RPMI8226 (cell line): Measurements from ENCODE around the gene ABCA7.

Experiments
- DNase-seq: peaks from one replicate; pipeline ENCODE4 v3.0.0-alpha.2; 2015

ABCA7 gene

DNA sequence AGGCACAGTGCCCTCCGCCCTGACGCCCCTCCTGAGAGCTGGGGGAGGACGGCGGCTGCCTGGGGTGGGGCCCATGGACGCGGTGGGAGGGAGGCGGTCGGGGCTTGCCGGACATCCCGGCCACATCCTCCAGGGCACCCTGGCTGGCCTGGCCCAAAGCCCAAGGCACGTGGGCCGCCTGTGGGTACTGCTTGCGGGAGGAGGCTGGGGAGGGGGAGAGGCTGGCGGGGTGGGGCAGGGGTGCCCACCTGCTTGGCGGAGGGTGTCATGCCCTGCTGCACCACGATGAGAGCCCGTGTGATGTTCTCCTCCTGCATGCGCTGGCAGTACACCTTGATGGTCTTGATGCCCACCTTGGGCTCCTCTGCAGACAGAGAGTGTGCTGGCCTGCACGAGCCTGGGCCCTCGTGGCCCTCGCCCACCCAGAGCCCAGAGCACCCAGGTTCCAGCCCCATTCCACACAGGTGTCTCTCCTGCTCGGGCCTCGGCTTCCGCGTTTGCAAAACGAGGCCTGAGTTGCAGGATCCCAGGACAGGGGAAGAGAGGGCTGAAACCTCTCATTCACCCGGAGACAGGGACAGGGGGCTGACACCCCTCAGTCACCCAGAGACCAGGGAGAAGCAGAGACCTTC lies 51.8 kb downstream of the ABCA7 start:
- no peak for DNase-seq

DNA sequence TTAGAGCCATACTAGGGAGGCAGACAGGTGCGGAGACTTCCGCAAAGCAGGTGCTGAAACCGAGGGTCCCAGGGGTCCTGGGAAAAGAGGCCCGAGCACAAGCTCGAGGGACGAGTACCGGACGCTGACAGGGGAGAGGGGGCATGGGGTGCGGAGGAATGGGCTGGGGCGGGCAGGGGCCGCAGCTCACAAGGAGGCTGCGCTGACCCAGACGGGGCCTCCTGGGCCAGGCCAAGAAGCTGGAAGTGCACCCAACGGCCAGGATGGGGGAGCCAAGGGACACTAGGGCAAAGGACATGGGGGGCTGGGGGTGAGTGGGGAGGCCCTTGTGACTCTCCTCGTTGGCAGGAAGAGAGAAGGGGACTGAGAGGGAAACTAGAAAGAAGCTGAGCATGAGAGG lies 53.4 kb downstream of the ABCA7 start:
- DNase-seq: no peak

DNA sequence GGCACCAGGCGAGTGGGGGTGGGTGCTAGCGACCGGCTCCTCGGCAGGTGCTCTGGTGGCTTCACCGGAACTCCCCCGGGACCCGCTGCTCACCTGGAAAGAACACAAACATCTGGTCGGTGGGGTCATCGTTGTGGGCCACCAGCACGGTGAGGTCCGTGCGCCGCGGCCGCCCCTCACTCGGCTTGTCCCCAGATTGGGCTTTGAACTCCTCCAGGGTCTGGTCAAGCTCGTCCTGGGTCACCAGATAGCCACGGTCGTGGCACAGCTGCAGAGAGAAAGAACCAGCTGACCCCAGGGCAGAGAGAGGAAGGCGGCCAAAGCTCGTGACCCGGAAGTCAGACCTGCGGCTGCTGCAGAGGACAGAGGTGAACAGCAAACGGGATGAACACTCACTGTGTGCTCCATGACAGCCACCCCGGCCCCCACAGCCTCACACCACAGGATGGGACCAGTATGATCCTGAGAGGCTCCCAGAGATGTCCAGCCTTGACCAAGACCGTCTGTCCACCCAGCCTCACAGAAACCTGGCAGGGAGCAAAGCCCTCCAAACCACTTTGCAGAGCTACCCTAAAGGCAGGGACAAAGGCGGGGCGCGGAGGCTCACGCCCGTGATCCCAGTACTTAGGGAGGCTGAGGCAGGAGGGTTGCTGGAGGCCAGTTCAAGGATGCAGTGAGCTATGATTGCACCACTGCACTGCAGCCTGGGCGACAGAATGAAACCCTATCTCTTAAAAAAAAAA lies 54.1 kb downstream of the ABCA7 start:
- DNase-seq: no peak

DNA sequence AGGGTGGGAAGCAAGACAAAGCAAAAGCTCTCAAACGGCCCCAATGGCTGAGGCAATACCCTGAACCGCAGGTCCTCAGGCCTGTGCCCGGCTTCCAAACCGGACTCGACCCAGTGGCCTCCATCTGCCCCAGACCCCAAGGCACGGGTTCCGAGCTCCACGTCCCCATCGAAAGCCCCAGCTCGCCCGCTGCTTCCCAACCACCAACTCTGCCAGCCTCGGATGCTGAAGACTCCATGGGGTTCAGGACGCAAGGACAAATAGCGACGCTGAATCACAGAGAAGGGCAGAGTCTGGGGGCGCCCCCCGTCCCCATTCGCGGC lies 54.7 kb downstream of the ABCA7 start:
- no peak for DNase-seq

DNA sequence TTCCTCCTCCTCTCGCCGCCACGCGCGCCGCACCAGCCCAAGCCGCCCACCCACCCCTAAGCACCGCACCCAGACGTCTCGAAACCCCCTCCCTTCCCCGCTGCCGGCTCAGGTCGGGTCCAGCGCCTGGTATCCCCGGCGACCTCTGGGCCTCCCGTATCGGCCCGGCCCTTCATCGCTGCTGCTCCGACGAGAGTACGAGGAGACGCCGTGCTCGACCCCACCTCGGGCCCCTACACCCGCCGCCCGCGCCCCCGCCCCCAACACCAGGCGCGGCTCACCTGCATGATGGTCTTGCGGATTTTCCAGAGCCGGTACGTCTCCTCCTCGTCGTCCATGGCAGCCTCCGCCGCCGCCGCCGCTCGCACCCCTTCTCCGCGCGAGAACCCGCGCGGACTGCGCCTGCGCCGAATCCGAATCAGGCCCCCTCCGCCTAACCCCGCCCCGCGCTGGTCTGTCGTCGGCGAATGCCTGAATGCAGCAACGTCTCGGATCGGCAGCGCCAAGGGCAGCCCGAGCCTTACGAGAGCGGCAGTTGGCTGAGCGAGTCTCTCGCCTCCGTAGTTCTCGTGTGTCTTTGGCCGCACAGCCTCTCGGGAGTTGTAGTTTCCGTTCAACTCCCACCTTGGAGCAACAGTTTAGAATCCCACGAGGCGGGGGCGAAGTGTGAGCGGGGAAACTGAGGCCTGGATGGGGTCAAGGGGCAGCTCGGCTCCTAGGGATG lies 55.2 kb downstream of the ABCA7 start, which contains the start of gene POLR2E:
TSS of gene POLR2E (minus strand) at position 398 of the 724 bp plus-strand sequence. CDS start at position 338, 60 bp downstream.
- peak; percentile 98 for DNase-seq

DNA sequence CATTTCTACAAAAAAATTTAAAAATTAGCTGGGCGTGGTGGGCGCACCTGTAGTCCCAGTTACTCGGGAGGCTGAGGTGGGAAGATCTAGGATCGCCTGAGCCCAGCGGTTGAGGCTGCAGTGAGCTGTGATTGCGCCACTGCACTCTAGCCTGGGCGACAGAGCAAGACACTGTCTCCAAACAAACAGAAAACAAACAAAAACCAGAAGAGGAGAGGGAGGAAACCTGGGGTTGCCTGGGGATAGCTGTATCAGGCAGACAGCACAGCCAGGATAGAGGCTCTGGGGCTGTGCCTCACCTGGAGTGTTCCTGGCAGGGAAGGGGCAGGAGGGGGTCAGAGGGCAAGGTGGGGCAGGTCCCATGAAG lies 57.9 kb downstream of the ABCA7 start:
- no peak for DNase-seq

DNA sequence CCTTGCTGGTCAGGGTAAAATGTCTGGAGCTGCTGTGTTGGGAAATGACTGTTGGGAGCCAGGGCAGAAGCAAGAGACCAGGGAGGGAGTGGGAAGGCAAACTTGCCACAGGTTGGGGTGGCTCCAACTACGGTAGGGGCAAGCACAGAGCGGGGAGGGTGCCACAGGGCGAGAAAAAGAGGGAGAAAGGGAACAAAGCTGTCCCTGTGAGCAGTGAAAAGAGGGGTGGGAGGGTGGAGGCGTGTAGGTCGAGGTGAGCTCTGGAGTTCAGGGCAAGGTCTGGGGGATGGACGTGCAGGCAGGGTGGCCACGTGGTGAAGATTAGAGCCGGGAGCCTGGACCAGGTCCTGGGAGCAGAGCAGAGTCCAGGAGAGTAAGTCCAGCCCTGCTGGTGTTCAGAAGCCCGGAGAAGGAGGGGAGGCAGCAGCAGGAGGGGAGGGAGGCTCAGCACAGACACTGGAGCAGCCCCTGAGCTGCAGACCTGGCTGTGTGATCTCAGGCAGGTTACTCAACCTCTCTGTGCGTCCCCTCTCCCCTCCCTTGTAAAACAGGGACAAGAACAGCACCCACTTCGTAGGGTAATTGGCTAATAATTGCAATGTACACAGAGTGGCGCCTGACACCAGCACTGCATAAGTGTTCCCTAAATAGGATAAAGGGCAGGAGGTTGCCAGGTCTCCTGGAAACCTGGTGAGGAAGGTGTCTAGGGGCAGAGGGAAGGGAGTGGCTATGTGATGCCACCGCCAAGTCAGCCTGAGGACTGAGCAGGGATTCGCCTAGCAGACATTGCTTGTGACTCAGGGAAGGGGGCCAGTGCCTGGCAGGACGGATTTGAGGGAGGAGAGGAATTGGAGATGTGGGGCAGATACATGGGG lies 58.5 kb downstream of the ABCA7 start:
- no peak for DNase-seq

DNA sequence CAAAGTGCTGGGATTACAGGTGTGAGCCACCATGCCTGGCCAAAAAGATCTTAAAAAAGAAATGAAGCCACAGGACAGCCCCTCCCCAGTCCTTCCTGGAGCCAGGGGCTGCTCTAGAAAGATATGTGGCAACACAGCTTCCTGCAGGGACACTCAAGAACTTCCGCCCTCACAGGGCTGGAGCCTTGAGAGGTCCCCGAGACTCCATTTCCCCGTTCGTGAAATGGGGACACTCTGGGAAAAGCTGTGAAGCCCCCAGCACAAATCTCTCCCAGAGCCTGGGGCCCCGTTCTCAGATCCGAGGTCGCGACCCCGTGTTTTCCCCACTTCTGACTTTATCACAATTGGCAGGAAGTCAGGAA lies 61.4 kb downstream of the ABCA7 start:
- no peak for DNase-seq

DNA sequence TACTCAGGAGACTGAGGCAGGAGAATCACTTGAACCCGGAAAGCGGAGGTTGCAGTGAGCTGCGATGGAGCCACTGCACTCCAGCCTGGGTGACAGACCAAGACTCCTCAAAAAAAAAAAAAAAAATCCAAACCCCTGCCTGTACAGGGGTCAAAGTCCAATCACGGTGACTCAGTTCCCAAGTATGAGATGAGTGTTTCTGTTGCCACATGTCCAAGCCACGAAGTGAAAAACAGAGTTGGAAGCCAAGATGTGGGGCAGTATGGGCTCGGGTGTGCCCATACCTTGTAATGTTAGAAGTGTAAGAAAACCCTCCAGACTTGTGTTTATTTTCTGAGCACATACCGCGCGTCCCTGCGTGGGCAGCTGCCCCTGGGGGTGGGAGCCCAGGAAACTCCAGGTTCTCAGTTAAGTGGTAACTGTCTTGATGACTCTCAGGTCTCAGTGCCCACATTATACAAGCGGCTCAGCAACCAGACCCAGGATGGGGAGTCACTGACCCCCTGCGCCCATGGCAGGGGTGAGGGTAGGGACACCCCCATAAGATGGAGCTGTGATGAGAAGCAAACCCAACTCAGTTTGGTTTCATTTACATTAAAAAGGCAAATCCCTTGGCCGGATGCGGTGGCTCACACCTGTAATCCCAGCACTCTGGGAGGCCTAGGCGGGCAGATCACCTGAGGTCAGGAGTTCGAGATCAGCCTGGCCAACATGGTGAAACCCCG lies 62.7 kb downstream of the ABCA7 start:
- no peak for DNase-seq

DNA sequence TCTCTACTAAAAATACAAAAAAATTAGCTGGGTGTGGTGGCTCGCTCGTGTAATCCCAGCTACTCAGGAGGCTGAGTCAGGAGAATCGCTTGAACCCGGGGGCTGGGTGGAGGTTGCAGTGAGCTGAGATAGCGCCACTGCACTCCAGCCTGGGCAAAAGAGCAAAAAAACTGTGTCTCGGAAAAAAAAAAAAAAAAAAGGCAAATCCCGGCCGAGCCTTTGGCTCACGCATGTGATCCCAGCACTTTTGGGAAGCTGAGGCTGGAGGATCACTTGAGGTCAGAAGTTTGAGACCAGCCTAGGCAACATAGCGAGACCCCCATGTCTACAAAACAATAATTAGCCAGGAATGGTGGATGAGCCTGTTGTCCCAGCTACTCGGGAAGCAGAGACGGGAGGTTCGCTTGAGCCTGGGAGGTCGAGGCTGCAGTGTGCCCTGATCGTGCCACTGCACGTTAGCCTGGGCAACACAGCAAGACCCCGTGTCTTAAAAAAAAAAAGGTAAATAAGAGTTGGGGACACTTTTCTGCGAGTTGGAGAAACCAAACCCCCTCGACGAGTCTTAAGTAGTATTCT lies 63.3 kb downstream of the ABCA7 start:
- no peak for DNase-seq

DNA sequence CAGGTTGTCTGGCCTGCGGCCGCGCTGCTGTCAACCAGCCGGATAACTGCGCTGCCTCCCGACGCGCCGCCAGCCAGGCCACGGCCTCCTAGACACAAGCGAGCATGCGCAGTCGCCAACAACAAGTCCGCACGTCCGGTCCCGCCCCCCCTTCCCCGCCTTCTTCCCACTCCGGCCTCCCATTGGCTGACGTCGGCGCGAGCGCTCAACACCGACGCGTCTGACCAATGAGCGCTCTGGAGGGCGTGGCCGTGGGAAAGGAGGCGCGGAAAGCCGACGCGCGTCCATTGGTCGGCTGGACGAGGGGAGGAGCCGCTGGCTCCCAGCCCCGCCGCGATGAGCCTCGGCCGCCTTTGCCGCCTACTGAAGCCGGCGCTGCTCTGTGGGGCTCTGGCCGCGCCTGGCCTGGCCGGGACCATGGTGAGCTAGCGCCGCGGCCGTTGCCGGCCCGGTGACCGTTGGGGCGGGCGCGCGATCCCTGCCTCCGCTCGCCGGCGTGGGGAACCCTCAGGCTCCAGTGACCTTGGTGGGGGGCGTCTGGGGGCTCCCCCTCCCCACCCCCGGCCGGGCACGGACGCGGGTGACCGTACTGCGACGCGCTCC lies 63.9 kb downstream of the ABCA7 start, which contains the start of gene GPX4:
TSS of gene GPX4 (plus strand) at position 287 of the 603 bp plus-strand sequence. CDS start at position 337, 50 bp downstream.
- DNase-seq: peak; percentile 100

DNA sequence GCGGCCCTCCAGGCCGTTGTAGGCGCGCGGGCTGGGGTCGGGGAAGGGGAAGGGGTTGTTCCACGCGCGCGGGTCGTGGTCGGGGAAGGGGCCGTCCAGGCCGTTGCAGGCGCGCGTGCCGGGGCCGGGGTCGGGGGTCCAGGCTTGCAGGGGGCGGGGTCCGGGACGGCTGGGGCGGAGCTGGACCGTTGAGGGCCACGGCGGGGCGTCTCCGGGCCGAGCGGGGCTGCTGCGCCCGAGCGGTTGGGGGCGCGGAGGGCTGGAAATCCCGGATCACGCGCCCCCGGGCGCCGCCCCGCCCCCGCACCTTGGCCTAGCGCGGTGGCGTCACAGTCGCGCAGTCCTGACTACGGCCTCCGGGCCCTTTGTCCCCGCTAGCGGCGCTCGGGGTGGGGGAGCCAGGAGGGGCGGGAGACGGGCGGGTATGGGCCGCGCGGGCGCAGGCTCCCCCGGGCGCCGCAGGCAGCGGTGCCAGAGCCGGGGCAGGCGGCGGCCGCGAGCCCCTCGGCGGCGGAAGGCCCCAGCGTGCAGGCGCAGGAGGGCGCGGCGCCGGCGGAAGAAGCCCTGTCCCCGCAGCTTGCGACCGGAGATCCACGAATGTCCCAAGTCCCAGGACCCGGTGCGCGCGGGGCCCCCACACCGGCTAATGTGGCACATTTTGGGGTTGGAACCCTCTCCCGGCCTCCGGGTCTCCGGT lies 64.6 kb downstream of the ABCA7 start:
- DNase-seq: peak; percentile 88

DNA sequence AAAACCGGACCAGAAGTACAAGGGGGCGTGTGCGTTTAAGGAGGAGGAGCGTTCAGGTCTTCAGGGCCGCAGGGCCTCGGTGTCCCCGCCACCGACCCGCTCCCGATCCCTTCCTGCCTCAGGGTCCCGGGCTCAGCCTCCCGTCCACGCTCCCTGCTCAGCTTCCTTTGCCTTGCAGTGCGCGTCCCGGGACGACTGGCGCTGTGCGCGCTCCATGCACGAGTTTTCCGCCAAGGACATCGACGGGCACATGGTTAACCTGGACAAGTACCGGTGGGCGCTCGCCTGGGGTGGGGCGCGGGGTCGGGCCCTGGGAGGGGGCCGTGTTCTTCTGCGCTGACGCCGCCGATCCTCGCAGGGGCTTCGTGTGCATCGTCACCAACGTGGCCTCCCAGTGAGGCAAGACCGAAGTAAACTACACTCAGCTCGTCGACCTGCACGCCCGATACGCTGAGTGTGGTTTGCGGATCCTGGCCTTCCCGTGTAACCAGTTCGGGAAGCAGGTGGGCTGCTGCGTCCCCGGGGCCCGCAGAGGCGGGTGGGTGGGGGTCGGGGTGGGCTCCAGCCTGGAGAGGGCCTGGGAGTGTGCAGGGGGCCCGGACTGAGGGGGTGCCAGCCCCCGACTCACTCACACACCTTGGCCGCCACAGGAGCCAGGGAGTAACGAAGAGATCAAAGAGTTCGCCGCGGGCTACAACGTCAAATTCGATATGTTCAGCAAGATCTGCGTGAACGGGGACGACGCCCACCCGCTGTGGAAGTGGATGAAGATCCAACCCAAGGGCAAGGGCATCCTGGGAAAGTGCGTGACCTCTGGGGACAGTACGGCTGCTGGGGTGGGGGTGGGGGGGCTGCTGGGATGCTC lies 65.3 kb downstream of the ABCA7 start:
- peak; percentile 19 for DNase-seq

DNA sequence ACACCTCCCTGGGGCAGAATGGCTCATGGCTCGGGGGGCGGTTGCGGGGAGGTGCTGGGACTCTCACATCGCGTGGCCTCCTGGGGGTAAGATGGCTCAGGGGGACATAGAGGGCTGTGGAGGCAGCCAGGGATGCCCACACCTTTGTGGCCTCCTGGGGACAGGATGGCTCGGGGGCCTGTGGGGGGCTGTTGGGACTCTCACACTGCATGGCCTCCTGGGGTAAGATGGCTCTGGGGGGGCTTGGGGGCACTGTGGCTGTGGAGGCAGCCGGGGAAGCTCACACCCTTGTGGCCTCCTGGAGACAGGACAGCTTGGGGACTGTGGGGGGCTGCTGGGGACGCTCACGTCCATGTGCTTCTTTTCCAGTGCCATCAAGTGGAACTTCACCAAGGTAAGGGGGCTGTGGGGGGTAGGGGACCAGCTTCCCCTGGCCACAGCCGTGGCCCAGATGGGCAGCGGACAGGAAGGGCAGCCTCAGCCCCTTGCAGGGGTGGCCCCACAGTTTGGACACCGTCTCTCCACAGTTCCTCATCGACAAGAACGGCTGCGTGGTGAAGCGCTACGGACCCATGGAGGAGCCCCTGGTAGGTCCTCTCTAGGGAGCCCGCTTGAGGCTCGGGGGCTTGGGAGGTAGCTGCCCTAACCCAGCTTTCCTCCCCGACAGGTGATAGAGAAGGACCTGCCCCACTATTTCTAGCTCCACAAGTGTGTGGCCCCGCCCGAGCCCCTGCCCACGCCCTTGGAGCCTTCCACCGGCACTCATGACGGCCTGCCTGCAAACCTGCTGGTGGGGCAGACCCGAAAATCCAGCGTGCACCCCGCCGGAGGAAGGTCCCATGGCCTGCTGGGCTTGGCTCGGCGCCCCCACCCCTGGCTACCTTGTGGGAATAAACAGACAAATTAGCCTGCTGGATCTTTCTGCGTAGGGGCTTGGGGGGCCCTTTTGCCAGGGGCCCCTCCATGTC lies 66.2 kb downstream of the ABCA7 start:
- DNase-seq: no peak

DNA sequence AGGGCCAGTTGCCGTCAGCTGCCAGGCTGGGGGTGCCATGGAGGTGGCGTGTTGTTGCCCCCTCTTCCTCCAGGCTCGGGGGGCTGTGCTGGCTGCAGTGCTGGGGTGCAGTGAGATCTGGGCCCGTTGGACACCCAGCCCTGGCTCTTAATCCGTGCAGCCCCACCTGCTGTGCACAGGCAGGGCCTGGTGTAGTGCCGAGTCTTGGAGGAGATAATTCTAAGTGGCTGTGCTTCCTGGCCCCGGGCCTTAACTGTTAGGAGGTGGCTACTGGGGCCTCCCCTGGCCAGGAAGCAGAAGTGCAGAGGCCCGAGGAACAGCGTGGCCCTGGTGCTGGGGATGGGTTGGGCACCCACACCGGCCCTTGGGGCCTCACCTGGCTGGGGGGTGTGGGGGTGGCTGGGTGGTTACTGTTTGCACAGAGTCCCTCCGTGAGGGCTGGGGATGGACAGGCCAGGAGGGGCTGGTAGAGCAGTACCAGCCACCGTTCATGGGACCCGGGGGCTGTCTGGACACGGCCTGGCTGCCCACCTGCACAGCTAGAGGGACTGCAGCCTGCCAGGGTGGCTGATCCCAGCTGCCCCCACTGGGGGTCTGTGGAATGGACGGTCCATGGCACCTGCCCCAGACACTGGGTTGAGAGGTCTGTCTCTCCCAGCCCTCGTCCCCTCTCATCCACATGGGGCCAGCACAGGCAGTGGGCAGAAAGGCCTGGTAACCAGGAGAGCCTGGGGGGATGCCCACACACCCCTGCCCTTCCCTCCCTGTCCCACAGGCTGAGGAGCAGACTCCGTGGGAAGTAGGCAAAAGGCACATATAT lies 67.1 kb downstream of the ABCA7 start:
- DNase-seq: no peak

DNA sequence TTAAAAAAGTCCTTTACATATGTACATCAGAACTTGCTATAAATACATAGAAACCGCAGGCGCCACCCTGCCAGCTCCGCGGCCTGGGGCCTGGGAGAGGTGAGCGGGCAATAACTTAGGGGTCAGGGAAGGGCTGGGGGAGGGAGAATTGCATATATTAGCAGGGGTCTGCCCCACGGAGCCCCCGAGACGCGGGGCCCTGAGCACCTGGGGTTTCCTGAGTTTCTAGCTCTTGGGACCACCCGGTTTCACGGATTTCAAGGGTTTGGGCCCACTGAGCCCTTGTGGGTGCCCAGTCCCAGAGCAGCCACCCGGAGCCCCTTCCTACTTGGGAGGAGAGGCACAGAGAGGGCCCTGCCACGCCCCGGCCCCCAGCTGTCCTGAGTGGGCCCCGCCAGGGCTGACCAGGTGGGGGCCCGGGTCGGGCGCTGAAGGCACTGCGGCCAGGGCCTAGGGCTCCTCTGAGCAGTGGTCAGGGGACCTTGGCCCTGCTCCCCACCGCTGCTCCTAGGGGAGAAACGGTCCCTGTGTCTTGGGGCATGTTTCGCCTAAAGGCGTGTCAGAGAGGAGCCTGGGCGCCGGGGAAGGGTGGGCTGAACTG lies 67.9 kb downstream of the ABCA7 start:
- DNase-seq: no peak

DNA sequence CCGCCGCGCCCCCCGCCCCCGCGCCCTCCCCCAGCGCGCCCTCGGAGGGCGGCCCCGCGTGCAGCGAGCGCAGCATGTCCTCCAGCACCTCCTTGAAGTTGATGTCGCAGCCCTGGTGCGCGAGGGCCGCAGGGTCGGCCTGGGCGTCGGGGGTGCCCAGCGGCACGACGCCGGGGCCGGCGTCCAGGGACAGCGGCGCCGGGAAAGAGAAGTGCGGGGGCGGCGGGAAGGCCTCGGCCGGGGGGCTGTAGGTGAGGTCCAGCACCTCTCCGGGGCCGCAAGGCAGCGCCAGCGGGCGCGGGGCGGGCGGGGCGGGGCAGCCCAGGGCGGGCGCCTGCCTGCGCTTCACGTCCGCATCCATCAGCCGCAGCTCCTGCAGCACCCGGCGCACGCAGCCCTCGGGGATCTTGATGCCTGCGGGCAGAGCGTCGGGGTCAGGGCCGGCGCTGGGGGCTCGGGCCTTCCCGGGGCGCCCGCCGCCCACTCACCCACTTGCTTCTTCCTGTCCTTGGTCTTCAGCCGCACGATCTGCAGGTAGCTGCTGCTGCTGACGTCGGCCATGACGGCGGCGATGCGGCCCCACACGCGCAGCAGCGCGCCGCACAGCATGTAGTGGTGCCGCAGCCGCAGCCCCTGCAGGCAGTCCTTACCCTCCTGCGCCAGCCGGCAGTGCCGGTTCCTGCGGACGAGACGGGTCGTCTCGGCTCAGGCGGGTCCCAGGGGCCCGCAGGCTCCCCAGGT lies 68.6 kb downstream of the ABCA7 start:
- no peak for DNase-seq
